ENCODE measurements around the gene TCAP. TPM values are rescaled to one million over a fixed set of nuclear protein-coding genes. Genes with fewer than 3 reads are reported as not detected.

The TCAP gene
- total RNA-seq, 1 donor: 0.36 TPM

GRCh38 chr17:39639566-39640458, 25.3 kb upstream of the TCAP start:
- Histone ChIP-seq H3K4me1 (ENCODE audit: insufficient read depth, low read length) (peaks cover 24% of the 10 kb centered on the region), H2AFZ (ENCODE audit: low read length) (no peak overlapping the region), H4K20me1 (ENCODE audit: insufficient read depth, low read length) (peaks cover 52% of the 10 kb centered on the region), H3K4me3 (ENCODE audit: insufficient read depth, low read length) (no peak overlapping the region), H3K79me2 (ENCODE audit: insufficient read depth, low read length) (peaks cover 78% of the 10 kb centered on the region), H3K27me3 (ENCODE audit: insufficient read depth, low read length) (no peaks in the 10 kb centered on the region), H3K9me3 (ENCODE audit: low read depth, low read length) (no peaks in the 10 kb centered on the region), H3K36me3 (ENCODE audit: insufficient read depth, low read length) (no peaks in the 10 kb centered on the region), H3K27ac (ENCODE audit: low read depth, low read length) (no peak overlapping the region), H3K4me2 (ENCODE audit: insufficient read depth, low read length) (no peak overlapping the region)
- no peak for DNase-seq (ENCODE audit: insufficient read length, low spot score, missing footprints)
- TF ChIP-seq, protein P1, sequence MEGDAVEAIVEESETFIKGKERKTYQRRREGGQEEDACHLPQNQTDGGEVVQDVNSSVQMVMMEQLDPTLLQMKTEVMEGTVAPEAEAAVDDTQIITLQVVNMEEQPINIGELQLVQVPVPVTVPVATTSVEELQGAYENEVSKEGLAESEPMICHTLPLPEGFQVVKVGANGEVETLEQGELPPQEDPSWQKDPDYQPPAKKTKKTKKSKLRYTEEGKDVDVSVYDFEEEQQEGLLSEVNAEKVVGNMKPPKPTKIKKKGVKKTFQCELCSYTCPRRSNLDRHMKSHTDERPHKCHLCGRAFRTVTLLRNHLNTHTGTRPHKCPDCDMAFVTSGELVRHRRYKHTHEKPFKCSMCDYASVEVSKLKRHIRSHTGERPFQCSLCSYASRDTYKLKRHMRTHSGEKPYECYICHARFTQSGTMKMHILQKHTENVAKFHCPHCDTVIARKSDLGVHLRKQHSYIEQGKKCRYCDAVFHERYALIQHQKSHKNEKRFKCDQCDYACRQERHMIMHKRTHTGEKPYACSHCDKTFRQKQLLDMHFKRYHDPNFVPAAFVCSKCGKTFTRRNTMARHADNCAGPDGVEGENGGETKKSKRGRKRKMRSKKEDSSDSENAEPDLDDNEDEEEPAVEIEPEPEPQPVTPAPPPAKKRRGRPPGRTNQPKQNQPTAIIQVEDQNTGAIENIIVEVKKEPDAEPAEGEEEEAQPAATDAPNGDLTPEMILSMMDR (IDR thresholded peaks at IDR 0.05; ENCODE audit: extremely low read depth, low read depth, low read length): no peak

DNA sequence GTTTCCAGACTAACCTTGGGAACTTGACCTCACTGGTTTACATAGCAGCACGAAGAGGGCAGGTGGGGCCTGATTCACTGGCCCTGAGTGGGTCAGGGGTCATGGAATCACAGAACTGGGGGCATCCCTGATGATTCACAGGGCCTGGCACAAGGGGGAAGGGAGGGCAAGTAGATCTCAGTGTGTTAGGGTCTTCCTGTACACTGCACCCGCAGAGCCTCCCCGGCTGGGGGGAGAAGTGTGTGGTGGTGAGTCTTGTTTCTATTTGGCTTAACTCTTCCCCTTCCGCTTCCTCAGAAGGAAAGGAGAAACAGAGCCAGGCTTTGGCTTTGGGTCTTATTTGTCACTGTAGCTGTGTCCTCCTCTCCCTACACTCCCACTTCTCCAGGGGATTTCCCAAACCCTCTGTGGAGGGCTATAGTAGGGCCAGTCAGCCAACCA, 24.5 kb upstream of the TCAP start:
- no peaks in the 10 kb centered on the region for H3K9me3 ChIP-seq (ENCODE audit: low read depth, low read length)
- no peak overlapping the region for H3K4me3 ChIP-seq (ENCODE audit: insufficient read depth, low read length)
- H3K27me3 ChIP-seq (ENCODE audit: insufficient read depth, low read length): no peaks in the 10 kb centered on the region
- no peaks in the 10 kb centered on the region for H3K36me3 ChIP-seq (ENCODE audit: insufficient read depth, low read length)
- peaks cover 24% of the 10 kb centered on the region for H3K4me1 ChIP-seq (ENCODE audit: insufficient read depth, low read length)
- TF ChIP-seq, protein P1 (IDR thresholded peaks at IDR 0.05; ENCODE audit: extremely low read depth, low read depth, low read length): no peak
- DNase-seq (ENCODE audit: insufficient read length, low spot score, missing footprints): no peak
- peaks cover 86% of the 10 kb centered on the region for H3K79me2 ChIP-seq (ENCODE audit: insufficient read depth, low read length)
- H4K20me1 ChIP-seq (ENCODE audit: insufficient read depth, low read length): peaks cover 56% of the 10 kb centered on the region
- H3K27ac ChIP-seq (ENCODE audit: low read depth, low read length): no peak overlapping the region
- H2AFZ ChIP-seq (ENCODE audit: low read length): no peak overlapping the region
- no peak overlapping the region for H3K4me2 ChIP-seq (ENCODE audit: insufficient read depth, low read length)

DNA sequence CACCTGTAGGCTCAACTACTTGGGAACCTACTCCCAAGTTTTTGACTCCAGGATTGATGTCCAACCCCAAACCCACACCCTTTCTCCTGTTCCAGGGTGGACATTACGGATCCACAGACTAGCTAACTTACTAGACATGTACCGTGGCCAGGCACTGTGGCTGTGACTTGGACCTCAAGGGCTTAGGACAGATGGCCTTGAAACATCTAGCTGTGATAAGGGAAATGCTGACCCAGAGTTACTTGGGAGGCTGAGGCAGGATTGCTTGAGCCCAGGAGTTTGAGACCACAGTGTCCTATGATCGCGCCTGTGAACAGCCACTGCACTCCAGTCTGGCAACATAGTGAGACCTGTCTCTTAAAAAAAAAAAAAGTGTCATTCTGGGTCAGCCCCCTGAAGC, 24.1 kb upstream of the TCAP start:
- no peak for DNase-seq (ENCODE audit: insufficient read length, low spot score, missing footprints)
- Histone ChIP-seq H3K9me3 (ENCODE audit: low read depth, low read length) (no peaks in the 10 kb centered on the region), H3K27ac (ENCODE audit: low read depth, low read length) (no peak overlapping the region), H3K79me2 (ENCODE audit: insufficient read depth, low read length) (peaks cover 88% of the 10 kb centered on the region), H3K36me3 (ENCODE audit: insufficient read depth, low read length) (no peaks in the 10 kb centered on the region), H4K20me1 (ENCODE audit: insufficient read depth, low read length) (peaks cover 56% of the 10 kb centered on the region), H3K4me3 (ENCODE audit: insufficient read depth, low read length) (no peak overlapping the region), H3K4me2 (ENCODE audit: insufficient read depth, low read length) (no peak overlapping the region), H3K4me1 (ENCODE audit: insufficient read depth, low read length) (peaks cover 24% of the 10 kb centered on the region), H3K27me3 (ENCODE audit: insufficient read depth, low read length) (no peaks in the 10 kb centered on the region), H2AFZ (ENCODE audit: low read length) (no peak overlapping the region)
- TF ChIP-seq, protein P1 (IDR thresholded peaks at IDR 0.05; ENCODE audit: extremely low read depth, low read depth, low read length): no peak

GRCh38 chr17:39641883-39642282, 23.3 kb upstream of the TCAP start:
- peaks cover 92% of the 10 kb centered on the region for H3K79me2 ChIP-seq (ENCODE audit: insufficient read depth, low read length)
- no peak overlapping the region for H3K27ac ChIP-seq (ENCODE audit: low read depth, low read length)
- no peak overlapping the region for H3K4me3 ChIP-seq (ENCODE audit: insufficient read depth, low read length)
- no peaks in the 10 kb centered on the region for H3K36me3 ChIP-seq (ENCODE audit: insufficient read depth, low read length)
- H3K4me2 ChIP-seq (ENCODE audit: insufficient read depth, low read length): no peak overlapping the region
- no peak overlapping the region for H2AFZ ChIP-seq (ENCODE audit: low read length)
- H3K9me3 ChIP-seq (ENCODE audit: low read depth, low read length): no peaks in the 10 kb centered on the region
- no peak for DNase-seq (ENCODE audit: insufficient read length, low spot score, missing footprints)
- TF ChIP-seq, protein P1 (IDR thresholded peaks at IDR 0.05; ENCODE audit: extremely low read depth, low read depth, low read length): no peak
- no peaks in the 10 kb centered on the region for H3K27me3 ChIP-seq (ENCODE audit: insufficient read depth, low read length)
- H4K20me1 ChIP-seq (ENCODE audit: insufficient read depth, low read length): peaks cover 58% of the 10 kb centered on the region
- peaks cover 20% of the 10 kb centered on the region for H3K4me1 ChIP-seq (ENCODE audit: insufficient read depth, low read length)
